ENCODE measurements around the gene HSDL2. TPM values are rescaled to one million over a fixed set of nuclear protein-coding genes. Genes with fewer than 3 reads are reported as not detected.

HSDL2 gene
- total RNA-seq, 6 experiments from 2014 or later: 31.7 to 38.6 (median 33.5) TPM

- Mint-ChIP-seq H3K9me3 (no peaks in the 10 kb centered on the region), H3K4me3 (no peak overlapping the region; the same call in 1 of the 2 replicates), H3K27ac (peak overlapping the region; percentile 25), H3K4me1 (ENCODE audit: low read depth) (peaks cover 33% of the 10 kb centered on the region), H3K27me3 (ENCODE audit: insufficient read depth) (no peaks in the 10 kb centered on the region), H3K36me3 (ENCODE audit: low read depth) (no peaks in the 10 kb centered on the region)
- no peak for TF ChIP-seq CTCF (IDR thresholded peaks at IDR 0.05)
- peak; percentile 44 for DNase-seq
Observed at GRCh38 chr9:112341730-112342129, 38.2 kb upstream of the HSDL2 start.

GRCh38 chr9:112348257-112349007 is 31.5 kb upstream of the HSDL2 start:
- Mint-ChIP-seq H3K4me1 (ENCODE audit: low read depth) (peaks cover 15% of the 10 kb centered on the region), H3K36me3 (ENCODE audit: low read depth) (no peaks in the 10 kb centered on the region), H3K4me3 (peak overlapping the region; percentile 89), H3K27me3 (ENCODE audit: insufficient read depth) (peaks cover 9% of the 10 kb centered on the region), H3K9me3 (no peaks in the 10 kb centered on the region), H3K27ac (peak overlapping the region; percentile 60; the same call in 1 of the 2 replicates)
- peak; percentile 29 for DNase-seq
- no peak for TF ChIP-seq CTCF (IDR thresholded peaks at IDR 0.05)

- H3K4me1 Mint-ChIP-seq (ENCODE audit: low read depth): peaks cover 15% of the 10 kb centered on the region
- H3K27me3 Mint-ChIP-seq (ENCODE audit: insufficient read depth): peaks cover 9% of the 10 kb centered on the region
- H3K4me3 Mint-ChIP-seq: peak overlapping the region; percentile 89
- H3K36me3 Mint-ChIP-seq (ENCODE audit: low read depth): no peaks in the 10 kb centered on the region
- no peak for TF ChIP-seq CTCF (IDR thresholded peaks at IDR 0.05)
- no peak overlapping the region; the same call in 1 of the 2 replicates for H3K27ac Mint-ChIP-seq
- no peaks in the 10 kb centered on the region for H3K9me3 Mint-ChIP-seq
- no peak for DNase-seq
Observed at GRCh38 chr9:112349008-112349333, 30.9 kb upstream of the HSDL2 start.

GRCh38 chr9:112351184-112351583 is 28.7 kb upstream of the HSDL2 start:
- no peak overlapping the region for H3K4me3 Mint-ChIP-seq
- H3K27ac Mint-ChIP-seq: no peak overlapping the region
- H3K36me3 Mint-ChIP-seq (ENCODE audit: low read depth): no peaks in the 10 kb centered on the region
- peaks cover 15% of the 10 kb centered on the region for H3K4me1 Mint-ChIP-seq (ENCODE audit: low read depth)
- no peak for DNase-seq
- no peaks in the 10 kb centered on the region for H3K9me3 Mint-ChIP-seq
- TF ChIP-seq CTCF (IDR thresholded peaks at IDR 0.05): no peak
- H3K27me3 Mint-ChIP-seq (ENCODE audit: insufficient read depth): peaks cover 9% of the 10 kb centered on the region

- no peak overlapping the region for H3K27ac Mint-ChIP-seq
- no peak overlapping the region for H3K4me3 Mint-ChIP-seq
- H3K27me3 Mint-ChIP-seq (ENCODE audit: insufficient read depth): peaks cover 9% of the 10 kb centered on the region
- no peak for DNase-seq
- no peaks in the 10 kb centered on the region for H3K36me3 Mint-ChIP-seq (ENCODE audit: low read depth)
- no peak for TF ChIP-seq CTCF (IDR thresholded peaks at IDR 0.05)
- no peaks in the 10 kb centered on the region for H3K9me3 Mint-ChIP-seq
- peaks cover 15% of the 10 kb centered on the region for H3K4me1 Mint-ChIP-seq (ENCODE audit: low read depth)
Observed at GRCh38 chr9:112352209-112352608, 27.7 kb upstream of the HSDL2 start.

All from HFFc6 (cell line).